ENCODE results near the gene BCAR1.

Gene BCAR1

DNA sequence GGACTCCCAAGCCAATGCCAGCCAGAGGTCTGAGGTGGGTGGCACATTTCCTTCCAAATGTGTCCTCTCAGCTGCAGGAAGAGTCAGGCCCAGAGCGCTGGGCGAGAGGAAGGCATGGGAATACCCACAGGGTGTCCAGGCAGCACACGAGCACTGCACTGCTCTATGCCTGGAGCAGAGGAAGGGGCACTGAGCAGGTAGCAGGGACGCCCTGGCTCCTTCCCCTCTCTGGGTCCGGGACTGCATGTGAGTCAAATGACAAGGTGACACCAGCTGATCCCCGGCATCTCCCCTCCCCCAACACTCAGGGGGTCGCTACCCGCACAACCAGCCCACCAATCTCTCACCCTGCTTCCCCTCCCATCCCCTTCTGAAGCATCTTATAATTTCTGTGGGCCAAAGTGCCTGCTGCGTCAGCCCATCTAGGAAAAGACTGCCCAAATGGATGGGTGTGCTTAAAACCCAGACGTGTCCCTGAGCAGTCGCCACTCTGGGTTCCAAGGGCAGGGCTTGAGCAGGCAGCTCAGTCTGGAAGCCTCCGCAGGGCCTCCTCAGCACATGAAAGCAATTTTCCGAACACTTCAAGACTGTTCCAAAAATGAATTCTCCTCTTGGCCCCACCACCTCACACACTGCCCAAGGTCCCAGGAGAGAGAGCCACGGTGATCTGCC is 12.0 kb upstream of the BCAR1 start:
- Histone ChIP-seq H4K20me1 (ENCODE audit: insufficient read depth, low read length) (peaks cover 34% of the 10 kb centered on the region), H2AFZ (ENCODE audit: low read depth, low read length) (no peak overlapping the region), H3K79me2 (ENCODE audit: insufficient read depth, low read length) (no peaks in the 10 kb centered on the region), H3K4me1 (ENCODE audit: insufficient read depth, low read length) (no peaks in the 10 kb centered on the region), H3K36me3 (ENCODE audit: insufficient read depth, low read length) (no peaks in the 10 kb centered on the region), H3K9me3 (ENCODE audit: insufficient read depth, low read length, severe bottlenecking) (no peaks in the 10 kb centered on the region), H3K27ac (ENCODE audit: low read length) (no peak overlapping the region), H3K4me3 (ENCODE audit: low read depth in 1 of 2, low read length in 2 of 2) (no peak overlapping the region), H3K9ac (ENCODE audit: low read depth, low read length) (no peak overlapping the region), H3K4me2 (ENCODE audit: insufficient read depth, low read length) (no peak overlapping the region), H3K27me3 (ENCODE audit: insufficient read depth, low read length, poor library complexity) (peaks cover 3% of the 10 kb centered on the region)
- ATAC-seq (ENCODE audit: insufficient read depth, low read depth) (no peak), DNase-seq (no peak)
- no peak for TF ChIP-seq EZH2 (IDR thresholded peaks at IDR 0.05; ENCODE audit: borderline replicate concordance, low read depth, low read length, severe bottlenecking)
- TF ChIP-seq, protein P1, sequence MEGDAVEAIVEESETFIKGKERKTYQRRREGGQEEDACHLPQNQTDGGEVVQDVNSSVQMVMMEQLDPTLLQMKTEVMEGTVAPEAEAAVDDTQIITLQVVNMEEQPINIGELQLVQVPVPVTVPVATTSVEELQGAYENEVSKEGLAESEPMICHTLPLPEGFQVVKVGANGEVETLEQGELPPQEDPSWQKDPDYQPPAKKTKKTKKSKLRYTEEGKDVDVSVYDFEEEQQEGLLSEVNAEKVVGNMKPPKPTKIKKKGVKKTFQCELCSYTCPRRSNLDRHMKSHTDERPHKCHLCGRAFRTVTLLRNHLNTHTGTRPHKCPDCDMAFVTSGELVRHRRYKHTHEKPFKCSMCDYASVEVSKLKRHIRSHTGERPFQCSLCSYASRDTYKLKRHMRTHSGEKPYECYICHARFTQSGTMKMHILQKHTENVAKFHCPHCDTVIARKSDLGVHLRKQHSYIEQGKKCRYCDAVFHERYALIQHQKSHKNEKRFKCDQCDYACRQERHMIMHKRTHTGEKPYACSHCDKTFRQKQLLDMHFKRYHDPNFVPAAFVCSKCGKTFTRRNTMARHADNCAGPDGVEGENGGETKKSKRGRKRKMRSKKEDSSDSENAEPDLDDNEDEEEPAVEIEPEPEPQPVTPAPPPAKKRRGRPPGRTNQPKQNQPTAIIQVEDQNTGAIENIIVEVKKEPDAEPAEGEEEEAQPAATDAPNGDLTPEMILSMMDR (IDR thresholded peaks at IDR 0.05; ENCODE audit: borderline replicate concordance, extremely low read depth, low read length, poor library complexity, severe bottlenecking), result no peak

GRCh38 chr16:75262800-75263127 is 11.3 kb upstream of the BCAR1 start:
- H3K4me1 ChIP-seq (ENCODE audit: insufficient read depth, low read length), result no peaks in the 10 kb centered on the region
- no peak for ATAC-seq (ENCODE audit: insufficient read depth, low read depth)
- no peaks in the 10 kb centered on the region for H3K36me3 ChIP-seq (ENCODE audit: insufficient read depth, low read length)
- H2AFZ ChIP-seq (ENCODE audit: low read depth, low read length), result no peak overlapping the region
- TF ChIP-seq, protein P1 (IDR thresholded peaks at IDR 0.05; ENCODE audit: borderline replicate concordance, extremely low read depth, low read length, poor library complexity, severe bottlenecking), result no peak
- no peak for TF ChIP-seq EZH2 (IDR thresholded peaks at IDR 0.05; ENCODE audit: borderline replicate concordance, low read depth, low read length, severe bottlenecking)
- no peak overlapping the region for H3K4me3 ChIP-seq (ENCODE audit: low read depth in 1 of 2, low read length in 2 of 2)
- H3K9ac ChIP-seq (ENCODE audit: low read depth, low read length), result no peak overlapping the region
- no peak for DNase-seq
- no peaks in the 10 kb centered on the region for H3K79me2 ChIP-seq (ENCODE audit: insufficient read depth, low read length)
- H3K27ac ChIP-seq (ENCODE audit: low read length), result no peak overlapping the region
- H4K20me1 ChIP-seq (ENCODE audit: insufficient read depth, low read length), result peaks cover 32% of the 10 kb centered on the region
- no peaks in the 10 kb centered on the region for H3K27me3 ChIP-seq (ENCODE audit: insufficient read depth, low read length, poor library complexity)
- no peaks in the 10 kb centered on the region for H3K9me3 ChIP-seq (ENCODE audit: insufficient read depth, low read length, severe bottlenecking)
- H3K4me2 ChIP-seq (ENCODE audit: insufficient read depth, low read length), result no peak overlapping the region

DNA sequence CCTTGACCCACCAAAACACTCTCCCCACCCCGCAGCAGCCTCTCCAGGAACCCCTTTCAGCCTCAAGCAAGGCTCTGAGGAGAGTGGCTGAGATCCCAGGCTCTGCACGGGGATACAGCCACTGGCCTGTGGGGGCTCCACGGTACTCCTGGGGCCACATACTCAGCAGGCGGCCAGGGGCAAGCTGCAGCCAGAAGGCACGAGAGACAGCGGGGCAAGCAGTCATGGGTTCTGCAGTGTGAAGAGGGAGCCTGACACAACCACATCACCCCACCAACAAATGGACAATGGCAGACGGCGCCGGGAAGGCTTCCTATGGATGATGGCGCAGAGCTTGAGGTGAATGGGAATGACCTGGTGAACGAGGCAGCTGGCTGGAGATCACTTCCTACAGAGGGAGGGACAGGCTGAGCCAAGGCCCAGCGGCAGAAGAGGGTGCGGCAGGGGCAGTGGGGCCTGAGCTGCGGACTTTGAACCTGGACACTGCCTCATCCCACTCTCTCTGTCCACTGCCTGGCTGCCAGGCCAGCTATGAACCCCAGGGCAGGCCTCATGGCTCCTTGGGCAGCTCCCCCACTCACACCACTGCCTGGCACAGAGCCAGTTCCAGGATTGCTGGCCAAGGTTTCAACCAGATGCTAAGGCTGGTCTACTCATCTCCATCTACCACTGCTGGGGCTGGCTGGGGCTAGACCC is 10.8 kb upstream of the BCAR1 start:
- Histone ChIP-seq H2AFZ (ENCODE audit: low read depth, low read length) (no peak overlapping the region), H3K9ac (ENCODE audit: low read depth, low read length) (no peak overlapping the region), H4K20me1 (ENCODE audit: insufficient read depth, low read length) (peaks cover 30% of the 10 kb centered on the region), H3K4me3 (ENCODE audit: low read depth in 1 of 2, low read length in 2 of 2) (no peak overlapping the region), H3K27me3 (ENCODE audit: insufficient read depth, low read length, poor library complexity) (no peaks in the 10 kb centered on the region), H3K4me1 (ENCODE audit: insufficient read depth, low read length) (no peaks in the 10 kb centered on the region), H3K27ac (ENCODE audit: low read length) (no peak overlapping the region), H3K9me3 (ENCODE audit: insufficient read depth, low read length, severe bottlenecking) (no peaks in the 10 kb centered on the region), H3K36me3 (ENCODE audit: insufficient read depth, low read length) (no peaks in the 10 kb centered on the region), H3K79me2 (ENCODE audit: insufficient read depth, low read length) (no peaks in the 10 kb centered on the region), H3K4me2 (ENCODE audit: insufficient read depth, low read length) (no peak overlapping the region)
- ATAC-seq (ENCODE audit: insufficient read depth, low read depth) (no peak; the same call in 2 of the 3 replicates), DNase-seq (no peak)
- TF ChIP-seq, protein P1 (IDR thresholded peaks at IDR 0.05; ENCODE audit: borderline replicate concordance, extremely low read depth, low read length, poor library complexity, severe bottlenecking), result no peak
- no peak for TF ChIP-seq EZH2 (IDR thresholded peaks at IDR 0.05; ENCODE audit: borderline replicate concordance, low read depth, low read length, severe bottlenecking)

Data from DND-41 (cell line).